ENCODE results near the gene ANKRD63.

ANKRD63 gene

DNA sequence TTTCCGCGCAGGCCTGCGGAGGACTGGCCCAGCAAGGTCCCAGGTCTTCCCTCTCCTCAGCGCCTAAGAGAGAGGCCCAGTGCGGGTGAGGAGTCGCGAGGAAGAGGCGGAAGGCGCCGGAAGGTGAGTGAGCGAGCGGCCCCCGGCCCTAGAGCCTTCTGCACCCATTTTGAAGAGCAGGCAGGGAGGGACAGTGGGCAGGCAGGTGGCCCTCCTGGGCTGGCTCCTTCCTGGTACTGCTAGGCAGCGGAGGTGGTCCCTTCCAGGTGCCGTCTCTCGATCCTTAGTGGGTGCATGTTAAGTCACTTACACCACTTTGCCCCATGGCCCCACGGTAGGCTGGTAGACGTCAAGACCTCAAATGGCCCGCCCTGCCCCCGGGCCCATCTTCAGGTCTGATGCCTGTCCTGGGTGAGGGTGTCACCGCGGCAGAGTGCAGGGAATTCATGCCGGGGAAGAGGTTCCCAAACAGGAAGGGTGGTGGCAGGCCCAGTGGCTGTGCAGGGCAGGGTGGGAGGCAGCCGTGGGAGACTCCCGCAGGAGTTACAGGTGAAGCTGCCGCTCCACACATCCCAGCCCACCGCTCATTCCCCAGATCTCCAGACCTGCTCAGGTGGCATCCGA, 29.6 kb downstream of the ANKRD63 start:
- Histone ChIP-seq H3K27ac (ENCODE audit: low read depth, low read length) (no peak overlapping the region), H3K4me1 (ENCODE audit: control insufficient read depth in 5 of 5, insufficient read depth in 5 of 5, low read length in 5 of 5) (peaks cover 4 to 26% (median 23%) of the 10 kb centered on the region in 5 donors), H3K27me3 (ENCODE audit: control insufficient read depth in 5 of 5, insufficient read depth in 4 of 5, low read length in 5 of 5) (peaks cover 4 to 28% (median 20%) of the 10 kb centered on the region in 5 donors), H3K9me3 (ENCODE audit: control insufficient read depth in 5 of 5, low read length in 5 of 5) (no peaks in the 10 kb centered on the region), H3K9ac (ENCODE audit: low read length in 5 of 5) (peak overlapping the region in 3 of 5 donors; percentile 42 to 60 (median 58)), H3K4me3 (ENCODE audit: low read depth in 1 of 5, low read length in 5 of 5) (peak overlapping the region; percentile 20 to 75 (median 65)), H3K36me3 (ENCODE audit: control insufficient read depth in 5 of 5, insufficient read depth in 5 of 5, low read length in 5 of 5) (no peaks in the 10 kb centered on the region)

- Histone ChIP-seq H3K9ac (ENCODE audit: low read length in 5 of 5) (peak overlapping the region in 3 of 5 donors; percentile 42 to 60 (median 58)), H3K4me3 (ENCODE audit: low read depth in 1 of 5, low read length in 5 of 5) (peak overlapping the region; percentile 20 to 75 (median 65)), H3K4me1 (ENCODE audit: control insufficient read depth in 5 of 5, insufficient read depth in 5 of 5, low read length in 5 of 5) (peaks cover 4 to 26% (median 23%) of the 10 kb centered on the region in 5 donors), H3K9me3 (ENCODE audit: control insufficient read depth in 5 of 5, low read length in 5 of 5) (no peaks in the 10 kb centered on the region), H3K36me3 (ENCODE audit: control insufficient read depth in 5 of 5, insufficient read depth in 5 of 5, low read length in 5 of 5) (no peaks in the 10 kb centered on the region), H3K27ac (ENCODE audit: low read depth, low read length) (no peak overlapping the region), H3K27me3 (ENCODE audit: control insufficient read depth in 5 of 5, insufficient read depth in 4 of 5, low read length in 5 of 5) (peaks cover 0 to 26% (median 14%) of the 10 kb centered on the region in 5 donors)
These were observed 30.3 kb downstream of the ANKRD63 start for GRCh38 chr15:40252438-40253166.

DNA sequence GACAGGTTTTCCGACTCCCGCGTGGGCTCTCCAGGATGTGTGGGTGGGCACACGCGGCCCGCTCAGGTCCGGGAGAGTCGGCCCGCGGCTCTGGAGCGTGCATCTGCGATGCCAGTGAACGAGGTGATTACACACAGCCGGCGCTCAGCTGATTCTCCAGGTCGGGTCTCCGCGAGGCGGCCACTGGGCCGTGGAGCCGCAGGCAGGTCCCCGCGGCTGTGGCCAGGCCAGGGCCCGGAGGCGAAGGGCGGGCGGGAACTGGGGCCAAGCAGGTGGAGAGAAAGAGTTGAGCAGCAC, 30.8 kb downstream of the ANKRD63 start:
- H3K9me3 ChIP-seq (ENCODE audit: control insufficient read depth in 5 of 5, low read length in 5 of 5): no peaks in the 10 kb centered on the region
- H3K9ac ChIP-seq (ENCODE audit: low read length in 5 of 5): peak overlapping the region in 1 of 5 donors; percentile 60
- H3K4me3 ChIP-seq (ENCODE audit: low read depth in 1 of 5, low read length in 5 of 5): peak overlapping the region in 3 of 5 donors; percentile 65 to 75 (median 72)
- H3K27me3 ChIP-seq (ENCODE audit: control insufficient read depth in 5 of 5, insufficient read depth in 4 of 5, low read length in 5 of 5): peaks cover 0 to 26% (median 14%) of the 10 kb centered on the region in 5 donors
- no peaks in the 10 kb centered on the region for H3K36me3 ChIP-seq (ENCODE audit: control insufficient read depth in 5 of 5, insufficient read depth in 5 of 5, low read length in 5 of 5)
- peaks cover 4 to 26% (median 23%) of the 10 kb centered on the region in 5 donors for H3K4me1 ChIP-seq (ENCODE audit: control insufficient read depth in 5 of 5, insufficient read depth in 5 of 5, low read length in 5 of 5)
- no peak overlapping the region for H3K27ac ChIP-seq (ENCODE audit: low read depth, low read length)

GRCh38 chr15:40251486-40252140, 31.3 kb downstream of the ANKRD63 start:
- Histone ChIP-seq H3K27ac (ENCODE audit: low read depth, low read length) (no peak overlapping the region), H3K9ac (ENCODE audit: low read length in 5 of 5) (no peak overlapping the region), H3K9me3 (ENCODE audit: control insufficient read depth in 5 of 5, low read length in 5 of 5) (no peaks in the 10 kb centered on the region), H3K27me3 (ENCODE audit: control insufficient read depth in 5 of 5, insufficient read depth in 4 of 5, low read length in 5 of 5) (peaks cover 0 to 26% (median 14%) of the 10 kb centered on the region in 5 donors), H3K4me3 (ENCODE audit: low read depth in 1 of 5, low read length in 5 of 5) (no peak overlapping the region), H3K4me1 (ENCODE audit: control insufficient read depth in 5 of 5, insufficient read depth in 5 of 5, low read length in 5 of 5) (peaks cover 4 to 26% (median 23%) of the 10 kb centered on the region in 5 donors), H3K36me3 (ENCODE audit: control insufficient read depth in 5 of 5, insufficient read depth in 5 of 5, low read length in 5 of 5) (no peaks in the 10 kb centered on the region)

GRCh38 chr15:40250771-40251483, 31.9 kb downstream of the ANKRD63 start:
- Histone ChIP-seq H3K27ac (ENCODE audit: low read depth, low read length) (no peak overlapping the region), H3K4me3 (ENCODE audit: low read depth in 1 of 5, low read length in 5 of 5) (no peak overlapping the region), H3K36me3 (ENCODE audit: control insufficient read depth in 5 of 5, insufficient read depth in 5 of 5, low read length in 5 of 5) (no peaks in the 10 kb centered on the region), H3K4me1 (ENCODE audit: control insufficient read depth in 5 of 5, insufficient read depth in 5 of 5, low read length in 5 of 5) (peaks cover 4 to 26% (median 23%) of the 10 kb centered on the region in 5 donors), H3K9ac (ENCODE audit: low read length in 5 of 5) (no peak overlapping the region), H3K9me3 (ENCODE audit: control insufficient read depth in 5 of 5, low read length in 5 of 5) (no peaks in the 10 kb centered on the region), H3K27me3 (ENCODE audit: control insufficient read depth in 5 of 5, insufficient read depth in 4 of 5, low read length in 5 of 5) (peaks cover 0 to 25% (median 10%) of the 10 kb centered on the region in 5 donors)

DNA sequence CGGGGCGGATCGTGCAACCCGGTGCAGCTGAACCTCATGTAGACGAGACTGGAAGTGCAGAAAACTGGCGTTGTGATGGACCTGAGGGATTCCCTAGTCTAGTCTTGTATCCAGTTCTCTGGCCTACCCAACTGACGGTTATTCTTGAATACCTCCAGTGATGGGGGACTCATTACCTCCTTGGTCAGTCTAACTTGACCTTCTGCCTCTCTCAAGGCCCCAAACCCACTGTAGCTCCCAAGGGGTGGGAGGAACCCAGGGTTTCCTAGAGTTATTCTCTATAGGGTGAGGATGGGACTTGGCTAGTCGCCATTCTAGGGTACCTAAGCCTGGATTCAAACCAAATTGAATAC, 32.6 kb downstream of the ANKRD63 start:
- Histone ChIP-seq H3K4me3 (ENCODE audit: low read depth in 1 of 5, low read length in 5 of 5) (no peak overlapping the region), H3K27ac (ENCODE audit: low read depth, low read length) (no peak overlapping the region), H3K9me3 (ENCODE audit: control insufficient read depth in 5 of 5, low read length in 5 of 5) (no peaks in the 10 kb centered on the region), H3K4me1 (ENCODE audit: control insufficient read depth in 5 of 5, insufficient read depth in 5 of 5, low read length in 5 of 5) (peaks cover 4 to 26% (median 23%) of the 10 kb centered on the region in 5 donors), H3K27me3 (ENCODE audit: control insufficient read depth in 5 of 5, insufficient read depth in 4 of 5, low read length in 5 of 5) (peaks cover 0 to 21% (median 10%) of the 10 kb centered on the region in 5 donors), H3K9ac (ENCODE audit: low read length in 5 of 5) (no peak overlapping the region), H3K36me3 (ENCODE audit: control insufficient read depth in 5 of 5, insufficient read depth in 5 of 5, low read length in 5 of 5) (no peaks in the 10 kb centered on the region)

DNA sequence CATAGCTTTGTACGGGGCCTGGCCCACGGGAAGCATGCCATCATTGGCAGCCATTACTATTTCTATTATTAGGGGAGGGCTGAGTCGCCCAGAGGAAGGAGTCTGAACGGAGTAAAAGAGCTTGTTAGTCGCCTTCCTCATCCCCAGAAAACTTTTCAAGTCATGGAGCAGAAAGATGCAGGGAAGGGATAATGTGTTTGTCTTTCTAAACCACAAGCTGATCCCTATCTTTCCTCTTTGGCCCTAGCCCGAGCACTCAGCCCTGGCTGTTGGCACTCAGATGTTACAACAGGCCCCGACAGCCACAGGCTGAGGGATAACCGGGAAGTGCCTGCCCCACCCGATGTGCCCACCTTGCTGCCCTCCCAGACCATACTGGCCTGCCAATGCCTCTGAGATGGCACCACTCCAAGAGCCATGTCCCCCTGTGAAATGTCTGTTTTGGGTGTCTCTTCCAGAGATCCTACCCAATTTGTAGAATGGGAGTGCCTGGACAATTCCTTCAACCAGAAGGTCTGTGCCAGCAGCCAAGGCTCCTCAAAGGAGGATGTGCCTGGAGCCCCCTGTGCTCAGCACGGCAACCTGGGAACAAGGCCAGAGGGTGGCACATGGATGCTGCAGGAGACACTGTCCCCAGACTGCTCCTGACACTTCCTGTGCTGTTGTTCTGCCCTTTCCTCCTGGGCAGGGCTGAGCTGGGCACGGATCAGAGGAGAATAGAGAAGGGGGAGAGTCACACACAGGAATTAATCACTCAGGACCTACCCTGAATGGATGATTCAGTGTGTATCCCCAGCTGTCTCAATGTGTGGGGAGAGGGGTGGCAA, 33.2 kb downstream of the ANKRD63 start:
- Histone ChIP-seq H3K27me3 (ENCODE audit: control insufficient read depth in 5 of 5, insufficient read depth in 4 of 5, low read length in 5 of 5) (peaks cover 0 to 18% (median 5%) of the 10 kb centered on the region in 5 donors), H3K4me1 (ENCODE audit: control insufficient read depth in 5 of 5, insufficient read depth in 5 of 5, low read length in 5 of 5) (peaks cover 4 to 26% (median 23%) of the 10 kb centered on the region in 5 donors), H3K36me3 (ENCODE audit: control insufficient read depth in 5 of 5, insufficient read depth in 5 of 5, low read length in 5 of 5) (no peaks in the 10 kb centered on the region), H3K27ac (ENCODE audit: low read depth, low read length) (no peak overlapping the region), H3K9ac (ENCODE audit: low read length in 5 of 5) (peak overlapping the region in 1 of 5 donors; percentile 14), H3K4me3 (ENCODE audit: low read depth in 1 of 5, low read length in 5 of 5) (no peak overlapping the region), H3K9me3 (ENCODE audit: control insufficient read depth in 5 of 5, low read length in 5 of 5) (no peaks in the 10 kb centered on the region)

GRCh38 chr15:40248006-40248783, 34.7 kb downstream of the ANKRD63 start:
- Histone ChIP-seq H3K9me3 (ENCODE audit: control insufficient read depth in 5 of 5, low read length in 5 of 5) (no peaks in the 10 kb centered on the region), H3K4me1 (ENCODE audit: control insufficient read depth in 5 of 5, insufficient read depth in 5 of 5, low read length in 5 of 5) (peaks cover under 1 to 21% (median 17%) of the 10 kb centered on the region in 5 donors), H3K9ac (ENCODE audit: low read length in 5 of 5) (no peak overlapping the region), H3K36me3 (ENCODE audit: control insufficient read depth in 5 of 5, insufficient read depth in 5 of 5, low read length in 5 of 5) (no peaks in the 10 kb centered on the region), H3K27me3 (ENCODE audit: control insufficient read depth in 5 of 5, insufficient read depth in 4 of 5, low read length in 5 of 5) (peaks cover 0 to 5% (median 0%) of the 10 kb centered on the region in 5 donors), H3K4me3 (ENCODE audit: low read depth in 1 of 5, low read length in 5 of 5) (no peak overlapping the region), H3K27ac (ENCODE audit: low read depth, low read length) (no peak overlapping the region)

Measured in subcutaneous abdominal adipose tissue (tissue), 5 donors.